WTC11 (cell line): ENCODE data around the gene RPS6KC1.

Source experiments
- ATF1 ChIP-seq: sonication (generic); formaldehyde crosslinking; IDR thresholded peaks from 2 replicates; pipeline ENCODE4 v1.8.1; 2023; ENCODE audit warnings: mild to moderate bottlenecking, moderate library complexity, missing genetic modification reagents
- CREB1 ChIP-seq: sonication (generic); formaldehyde crosslinking; IDR thresholded peaks from 2 replicates; pipeline ENCODE4 v1.8.0; 2023; ENCODE audit warnings: mild to moderate bottlenecking, missing genetic modification reagents
- CREM ChIP-seq: sonication (generic); formaldehyde crosslinking; IDR thresholded peaks from 2 replicates; pipeline ENCODE4 v1.8.1; 2022; ENCODE audit warnings: mild to moderate bottlenecking, missing genetic modification reagents, moderate library complexity
- E2F5 ChIP-seq: sonication (generic); formaldehyde crosslinking; IDR thresholded peaks from 2 replicates; pipeline ENCODE4 v1.8.1; 2022; ENCODE audit warnings: mild to moderate bottlenecking, moderate library complexity, missing genetic modification reagents
- FOXK1 ChIP-seq: sonication (generic); formaldehyde crosslinking; IDR thresholded peaks from 2 replicates; pipeline ENCODE4 v1.8.0; 2022; ENCODE audit warnings: mild to moderate bottlenecking, moderate library complexity, missing genetic modification reagents
- FOXP1 ChIP-seq: sonication (generic); formaldehyde crosslinking; IDR thresholded peaks from 2 replicates; pipeline ENCODE4 v1.8.0; 2022; ENCODE audit warnings: missing genetic modification reagents, mild to moderate bottlenecking, moderate library complexity, borderline replicate concordance
- ZNF532 ChIP-seq: fragments of 250-450 bp; sonication (Bioruptor Pico); IDR thresholded peaks from 2 replicates; pipeline ENCODE4 v1.9.0; 2021; ENCODE audit warnings: mild to moderate bottlenecking, borderline replicate concordance

GRCh38 chr1:213201380-213202155 is 150.5 kb downstream of the RPS6KC1 start:
- TF ChIP-seq E2F5 (CRISPR knock-in tag): no peak
- no peak for TF ChIP-seq CREM (CRISPR knock-in tag)
- no peak for TF ChIP-seq FOXP1 (CRISPR knock-in tag)
- TF ChIP-seq ZNF532 (CRISPR knock-in tag): no peak
- no peak for TF ChIP-seq ATF1 (CRISPR knock-in tag)
- no peak for TF ChIP-seq CREB1 (CRISPR knock-in tag)
- no peak for TF ChIP-seq FOXK1 (CRISPR knock-in tag)
